Stomach (tissue), 9 donors: ENCODE measurements around the gene PPP1R13B. TPM values are rescaled to one million over a fixed set of nuclear protein-coding genes. Genes with fewer than 3 reads are reported as not detected.
A peak's percentile ranks its signal among the peaks of the same experiment; 100 is the strongest.

ENCODE experiments used
- DNase-seq, 2 donors: peaks; one replicate each; pipeline versions ENCODE4 v3.0.0 to v3.0.0-alpha.2; 2013 to 2019
- H3K27ac ChIP-seq, 5 donors: fragments of 200-600 bp in 4 of 5; sonication (generic) in 4 of 5; one replicate each; pipeline ENCODE4 v1.5.1; 2013 to 2019; ENCODE audit warnings: mild to moderate bottlenecking in 1 of 5, moderate library complexity in 1 of 5
- H3K27me3 ChIP-seq, 3 donors: fragments of 200-600 bp; sonication (generic); one replicate each; pipeline ENCODE4 v1.5.1; 2017 to 2019; ENCODE audit warnings: mixed run types in 1 of 3
- H3K36me3 ChIP-seq, 4 donors: fragments of 200-600 bp; sonication (generic); 1 replicate in 3 of 4; 2 replicates in 1 of 4; pipeline ENCODE4 v1.5.1; 2016 to 2019
- H3K4me1 ChIP-seq, 4 donors: fragments of 200-600 bp; sonication (generic); one replicate each; pipeline ENCODE4 v1.5.1; 2016 to 2019
- H3K4me3 ChIP-seq, 4 donors: fragments of 200-600 bp; sonication (generic) in 3 of 4; one replicate each; pipeline ENCODE4 v1.5.1; 2016 to 2019; ENCODE audit warnings: mild to moderate bottlenecking in 1 of 4
- H3K9me3 ChIP-seq, 4 donors: fragments of 200-600 bp; sonication (generic); one replicate each; pipeline ENCODE4 v1.5.1; 2016 to 2019
- CTCF ChIP-seq, 7 experiments: fragments of 450-650 bp in 4 of 7; fragments of 200-600 bp in 3 of 7; sonication (generic) in 3 of 7; IDR thresholded peaks; one replicate each; pipeline ENCODE4 v1.5.1; 2016 to 2019; ENCODE audit warnings: antibody characterized with exemption in 7 of 7, control low read depth in 2 of 7, mild to moderate bottlenecking in 1 of 7
- EP300 ChIP-seq: sonication (generic); formaldehyde crosslinking; IDR thresholded peaks from one replicate; pipeline ENCODE4 v1.6.1; 2017; ENCODE audit warnings: antibody characterized with exemption
- POLR2A ChIP-seq, 4 donors: fragments of 450-650 bp; IDR thresholded peaks; one replicate each; pipeline ENCODE4 v1.6.1; 2016; ENCODE audit warnings: antibody characterized with exemption in 4 of 4, control low read depth in 2 of 4, mild to moderate bottlenecking in 1 of 4, moderate library complexity in 1 of 4
- POLR2AphosphoS5 ChIP-seq, 3 donors: sonication (generic); formaldehyde crosslinking; IDR thresholded peaks; one replicate each; pipeline ENCODE4 v1.6.1; 2016; ENCODE audit warnings: antibody characterized with exemption in 3 of 3
- WGBS, 5 donors: extraction: QIAGEN DNeasy Blood & Tissue Kit in 3 of 5; methylation state at CpG; one replicate each; pipeline versions ENCODE4 v1.1.5 to v1.1.7; 2013 to 2018; 5-methylcytosine and 5-hydroxymethylcytosine counted together
- intact Hi-C: fragments of 100-400 bp; cut with DNase I; formaldehyde crosslinking; loops from one replicate; pipeline ENCODE4 v1.15.1; 2023; ENCODE audit warnings: low total_unique reads
- polyA plus RNA-seq, 3 donors: library from polyadenylated mRNA; stranded (reverse); fragments of 200-250 nt; gene quantifications; one replicate each; pipeline ENCODE4 v1.2.3, GENCODE V29; 2013
- total RNA-seq, 5 donors: library from RNA; depleted of rRNA; stranded (reverse); fragments of >200 nt; gene quantifications; one replicate each; pipeline versions ENCODE4 v1.1.0 to v1.2.3, GENCODE V29; 2014 to 2016
- donor health status: healthy with polysubstance abuse.
- donor health status: Bipolar disorder and iron deficiency.
- donor health status: healthy.

PPP1R13B gene
- total and polyA plus RNA-seq, 8 donors: 10.8 to 84.0 (median 18.3) TPM

DNA sequence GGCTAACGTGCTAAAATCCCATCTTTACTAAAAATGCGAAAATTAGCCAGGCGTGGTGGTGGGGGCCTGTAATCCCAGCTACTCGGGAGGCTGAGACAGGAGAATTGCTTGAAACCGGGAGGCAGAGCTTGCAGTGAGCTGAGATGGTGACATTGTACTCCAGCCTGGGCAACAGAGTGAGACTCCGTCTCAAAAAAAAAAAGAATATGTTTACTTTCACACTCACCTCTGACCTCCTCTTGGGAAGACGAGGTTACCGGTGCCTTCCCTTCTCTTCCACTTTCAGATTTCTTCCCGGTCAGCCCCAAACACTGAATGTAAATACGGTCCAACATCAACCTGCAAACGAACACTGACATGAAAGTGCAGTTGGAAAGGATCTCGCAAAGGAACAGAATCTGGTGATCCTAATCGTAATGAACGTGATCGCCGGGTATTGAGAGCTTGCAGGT lies 31.8 kb upstream of the PPP1R13B start:
- peaks cover 40 to 57% (median 47%) of the 10 kb centered on the region in 4 donors for H3K4me1 ChIP-seq
- H3K36me3 ChIP-seq: no peaks in the 10 kb centered on the region
- TF ChIP-seq POLR2A (IDR thresholded peaks at IDR 0.05) (no peak), POLR2AphosphoS5 (IDR thresholded peaks at IDR 0.05) (no peak), CTCF (IDR thresholded peaks at IDR 0.05) (no peak), EP300 (no peak)
- H3K4me3 ChIP-seq: peak overlapping the region; percentile 27 to 46 (median 32)
- H3K27me3 ChIP-seq: no peaks in the 10 kb centered on the region
- no peak for DNase-seq
- WGBS, 5 donors: 39 to 69% (median 53%) methylated on average over 16 of the region's 16 CpGs
- intact Hi-C loops: no loop called here
- no peaks in the 10 kb centered on the region for H3K9me3 ChIP-seq
- peak overlapping the region; percentile 85 to 97 (median 91) for H3K27ac ChIP-seq

- no peaks in the 10 kb centered on the region for H3K27me3 ChIP-seq
- H3K4me1 ChIP-seq: peaks cover 39 to 55% (median 47%) of the 10 kb centered on the region in 4 donors
- H3K4me3 ChIP-seq: no peak overlapping the region
- no peak for DNase-seq
- 73 to 87% (median 85%) methylated on average over 11 of the region's 11 CpGs for WGBS, 5 donors
- no peaks in the 10 kb centered on the region for H3K9me3 ChIP-seq
- intact Hi-C loops: no loop called here
- no peak for TF ChIP-seq CTCF (IDR thresholded peaks at IDR 0.05)
- TF ChIP-seq EP300: no peak
- no peak for TF ChIP-seq POLR2A (IDR thresholded peaks at IDR 0.05)
- no peak for TF ChIP-seq POLR2AphosphoS5 (IDR thresholded peaks at IDR 0.05)
- H3K27ac ChIP-seq: peak overlapping the region in 4 of 5 donors; percentile 55 to 97 (median 88)
- no peaks in the 10 kb centered on the region for H3K36me3 ChIP-seq
Observed at GRCh38 chr14:103878180-103878579, 30.8 kb upstream of the PPP1R13B start.

DNA sequence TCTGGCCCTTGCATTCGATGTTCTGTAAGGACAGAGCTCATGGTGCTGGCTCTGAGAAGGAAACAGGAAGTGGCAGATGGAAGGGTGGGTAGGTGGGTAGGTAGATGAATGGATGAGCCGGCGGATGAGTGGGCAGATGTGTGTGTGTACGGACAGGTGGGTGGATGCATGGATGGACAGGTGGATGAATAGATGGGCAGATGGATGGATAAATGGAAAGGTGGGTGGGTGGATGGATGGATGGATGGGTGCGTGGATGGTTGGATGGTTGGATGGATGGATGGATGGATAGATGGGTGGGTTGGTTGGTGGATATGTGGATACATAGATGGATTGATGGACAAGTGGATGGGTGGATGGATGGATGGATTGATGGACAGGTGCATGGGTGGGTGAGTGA lies 27.6 kb upstream of the PPP1R13B start:
- H3K4me1 ChIP-seq: peaks cover 24 to 49% (median 41%) of the 10 kb centered on the region in 4 donors
- H3K9me3 ChIP-seq: no peaks in the 10 kb centered on the region
- 91 to 96% (median 93%) methylated on average over 5 of the region's 5 CpGs for WGBS, 5 donors
- TF ChIP-seq POLR2AphosphoS5 (IDR thresholded peaks at IDR 0.05): no peak
- TF ChIP-seq CTCF (IDR thresholded peaks at IDR 0.05): no peak
- no peak for TF ChIP-seq EP300
- TF ChIP-seq POLR2A (IDR thresholded peaks at IDR 0.05): no peak
- intact Hi-C loops: no loop called here
- no peaks in the 10 kb centered on the region for H3K27me3 ChIP-seq
- H3K36me3 ChIP-seq: no peaks in the 10 kb centered on the region
- no peak for DNase-seq
- no peak overlapping the region for H3K27ac ChIP-seq
- H3K4me3 ChIP-seq: no peak overlapping the region

DNA sequence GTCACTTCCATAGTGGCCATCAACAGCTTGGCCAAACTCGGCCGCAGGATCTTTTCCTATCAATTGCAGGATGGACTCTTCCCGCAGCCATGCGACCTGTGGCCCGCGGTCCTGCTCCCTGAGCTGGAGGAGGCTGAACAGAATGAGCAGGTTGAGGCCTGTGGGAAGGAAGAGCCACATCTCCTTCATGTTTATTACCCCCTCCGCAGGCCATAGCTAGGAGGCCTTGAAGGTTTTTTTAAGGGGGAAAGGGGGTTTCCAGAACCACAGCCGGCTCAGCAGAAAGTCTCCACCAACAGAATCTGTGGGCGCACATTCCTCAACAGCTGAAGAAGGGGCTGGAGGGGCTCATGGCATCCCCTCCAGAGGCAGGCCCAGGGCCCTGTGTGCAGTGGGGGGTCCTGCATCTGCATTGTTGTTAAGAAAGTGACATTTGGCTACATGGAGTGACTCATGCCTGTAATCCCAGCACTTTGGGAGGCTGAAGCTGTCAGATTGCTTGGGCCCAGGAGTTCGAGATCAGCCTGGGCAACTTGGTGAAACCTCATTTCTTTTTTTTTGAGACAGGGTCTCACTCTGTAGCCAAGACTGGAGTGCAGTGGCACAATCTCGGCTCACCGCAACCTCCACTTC lies 25.2 kb upstream of the PPP1R13B start:
- Histone ChIP-seq H3K4me3 (peak overlapping the region; percentile 36 to 48 (median 40)), H3K27ac (peak overlapping the region; percentile 75 to 89 (median 84)), H3K9me3 (no peaks in the 10 kb centered on the region), H3K4me1 (peaks cover 25 to 51% (median 43%) of the 10 kb centered on the region in 4 donors), H3K36me3 (no peaks in the 10 kb centered on the region), H3K27me3 (no peaks in the 10 kb centered on the region)
- TF ChIP-seq POLR2A (IDR thresholded peaks at IDR 0.05): no peak
- TF ChIP-seq CTCF (IDR thresholded peaks at IDR 0.05): no peak
- no peak for TF ChIP-seq EP300
- TF ChIP-seq POLR2AphosphoS5 (IDR thresholded peaks at IDR 0.05): no peak
- no peak for DNase-seq
- WGBS, 5 donors: 50 to 87% (median 53%) methylated on average over 6 to 12 of the region's 12 CpGs
- intact Hi-C loops: no loop called here
